Vagina (tissue), 2 donors: Measurements from ENCODE around the gene DUSP5.

Experiments used
- CTCF ChIP-seq, 3 experiments: fragments of 450-650 bp in 2 of 3; fragments of 200-600 bp in 1 of 3; sonication (generic) in 1 of 3; IDR thresholded peaks; one replicate each; pipeline ENCODE4 v1.5.1; 2017 to 2019; ENCODE audit warnings: antibody characterized with exemption in 3 of 3, mild to moderate bottlenecking in 2 of 3, moderate library complexity in 2 of 3
- POLR2A ChIP-seq, 2 donors: fragments of 450-650 bp; IDR thresholded peaks; one replicate each; pipeline ENCODE4 v1.6.1; 2017; ENCODE audit warnings: antibody characterized with exemption in 2 of 2, mild to moderate bottlenecking in 2 of 2, moderate library complexity in 2 of 2
- POLR2AphosphoS5 ChIP-seq, 2 donors: sonication (generic); formaldehyde crosslinking; IDR thresholded peaks; one replicate each; pipeline ENCODE4 v1.9.0; 2017; ENCODE audit warnings: antibody characterized with exemption in 2 of 2, mild to moderate bottlenecking in 2 of 2, low read depth in 1 of 2; ENCODE audit not compliant: insufficient read depth in 1 of 2

- TF ChIP-seq CTCF (IDR thresholded peaks at IDR 0.05) (no peak), POLR2A (IDR thresholded peaks at IDR 0.05) (no peak), POLR2AphosphoS5 (IDR thresholded peaks at IDR 0.05; ENCODE audit: insufficient read depth in 1 of 2, low read depth in 1 of 2) (no peak)
Observed at GRCh38 chr10:110560012-110560411, 62.3 kb downstream of the DUSP5 start.
